DMS 273 treated with DMSO at 0.1 percent for 48 hours (cell line): Measurements from ENCODE around the gene CACNB4.
"Not testable (repeated sequence)": the region's sequence is repeated elsewhere in the genome, so short reads cannot be mapped to it uniquely, and the experiment has no call there.

ENCODE experiments used
- DNase-seq: peaks from one replicate; lab custom pipeline; 2025; lab: John Stamatoyannopoulos, UW

CACNB4 gene

GRCh38 chr2:151943461-151943860, 155.4 kb downstream of the CACNB4 start:
- no peak for DNase-seq

DNA sequence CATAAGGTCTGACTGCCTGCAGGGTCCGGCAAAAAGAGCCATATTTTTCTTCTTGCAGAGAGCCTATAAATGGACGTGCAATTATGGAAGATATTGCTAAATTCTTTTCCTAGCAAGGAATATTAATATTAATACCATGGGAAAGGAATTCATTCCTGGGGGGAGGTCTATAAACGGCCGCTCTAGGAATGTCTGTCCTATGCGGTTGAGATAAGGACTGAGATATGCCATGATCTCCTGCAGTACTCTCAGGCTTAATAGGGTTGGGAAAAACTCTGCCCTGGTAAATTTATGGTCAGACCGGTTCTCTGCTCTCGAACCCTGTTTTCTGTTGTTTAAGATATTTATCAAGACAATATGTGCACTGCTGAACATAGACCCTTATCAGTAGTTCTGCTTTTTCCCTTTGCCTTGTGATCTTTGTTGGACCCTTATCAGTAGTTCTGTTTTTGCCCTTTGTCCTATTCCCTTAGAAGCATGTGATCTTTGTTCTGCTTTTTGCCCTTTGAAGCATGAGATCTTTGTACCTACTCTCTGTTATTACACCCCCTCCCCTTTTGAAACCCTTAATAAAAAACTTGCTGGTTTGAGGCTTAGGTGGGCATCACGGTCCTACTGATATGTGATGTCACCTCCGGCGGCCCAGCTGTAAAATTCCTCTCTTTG, 156.2 kb downstream of the CACNB4 start:
- DNase-seq: not testable (repeated sequence)

GRCh38 chr2:151937966-151938365, 160.9 kb downstream of the CACNB4 start:
- DNase-seq: no peak

DNA sequence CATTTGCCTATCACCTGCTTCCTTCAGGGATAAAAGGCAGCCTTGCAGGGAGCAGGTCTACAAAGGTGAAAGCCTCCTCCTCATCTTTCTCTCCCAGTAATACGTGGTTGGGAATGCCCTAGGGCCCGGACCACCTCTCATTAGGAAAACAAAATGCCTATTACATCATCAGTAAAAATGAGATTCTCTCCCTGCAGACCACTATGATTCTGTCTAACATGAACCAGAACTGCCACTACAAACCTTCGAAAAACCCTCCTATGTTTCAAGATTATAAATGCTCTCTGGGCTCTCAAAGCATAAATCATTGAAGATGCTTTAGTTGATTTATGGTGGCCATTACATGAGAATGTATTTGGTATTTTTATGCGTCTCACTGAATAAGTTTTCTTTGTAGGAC, 162.2 kb downstream of the CACNB4 start:
- no peak for DNase-seq

DNA sequence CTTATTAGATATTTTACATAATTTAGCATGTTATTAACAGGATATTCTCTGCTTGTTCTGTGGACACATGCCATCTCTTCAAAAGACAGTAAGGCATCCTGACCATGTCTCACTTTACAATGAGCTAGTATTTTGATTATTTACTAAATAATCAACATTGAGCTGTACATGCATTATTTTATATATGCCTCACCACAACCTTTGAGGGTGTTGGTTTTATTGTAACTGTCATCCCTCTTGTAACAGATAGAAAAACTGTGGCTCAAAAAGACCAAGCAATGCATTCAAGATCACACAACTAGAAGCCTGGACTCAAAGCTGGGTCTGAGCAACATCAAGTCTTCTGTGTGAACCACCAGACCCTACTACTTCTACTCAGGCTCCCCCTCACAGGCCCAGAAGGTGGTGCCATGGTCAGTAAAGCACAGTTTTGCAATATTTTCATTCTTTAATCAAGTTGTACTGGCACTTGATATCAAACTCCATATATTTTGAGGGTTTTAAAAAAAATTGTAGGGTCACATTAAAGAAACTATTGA, 165.5 kb downstream of the CACNB4 start:
- no peak for DNase-seq

GRCh38 chr2:151931756-151932155, 167.1 kb downstream of the CACNB4 start:
- DNase-seq: no peak

- DNase-seq: no peak
These were observed 167.7 kb downstream of the CACNB4 start for GRCh38 chr2:151931030-151931611.

- no peak for DNase-seq
These were observed 168.8 kb downstream of the CACNB4 start for GRCh38 chr2:151930042-151930441.

- no peak for DNase-seq
These were observed 170.5 kb downstream of the CACNB4 start for GRCh38 chr2:151928380-151928779.

- DNase-seq: no peak
These were observed 171.2 kb downstream of the CACNB4 start for GRCh38 chr2:151927501-151928221.

DNA sequence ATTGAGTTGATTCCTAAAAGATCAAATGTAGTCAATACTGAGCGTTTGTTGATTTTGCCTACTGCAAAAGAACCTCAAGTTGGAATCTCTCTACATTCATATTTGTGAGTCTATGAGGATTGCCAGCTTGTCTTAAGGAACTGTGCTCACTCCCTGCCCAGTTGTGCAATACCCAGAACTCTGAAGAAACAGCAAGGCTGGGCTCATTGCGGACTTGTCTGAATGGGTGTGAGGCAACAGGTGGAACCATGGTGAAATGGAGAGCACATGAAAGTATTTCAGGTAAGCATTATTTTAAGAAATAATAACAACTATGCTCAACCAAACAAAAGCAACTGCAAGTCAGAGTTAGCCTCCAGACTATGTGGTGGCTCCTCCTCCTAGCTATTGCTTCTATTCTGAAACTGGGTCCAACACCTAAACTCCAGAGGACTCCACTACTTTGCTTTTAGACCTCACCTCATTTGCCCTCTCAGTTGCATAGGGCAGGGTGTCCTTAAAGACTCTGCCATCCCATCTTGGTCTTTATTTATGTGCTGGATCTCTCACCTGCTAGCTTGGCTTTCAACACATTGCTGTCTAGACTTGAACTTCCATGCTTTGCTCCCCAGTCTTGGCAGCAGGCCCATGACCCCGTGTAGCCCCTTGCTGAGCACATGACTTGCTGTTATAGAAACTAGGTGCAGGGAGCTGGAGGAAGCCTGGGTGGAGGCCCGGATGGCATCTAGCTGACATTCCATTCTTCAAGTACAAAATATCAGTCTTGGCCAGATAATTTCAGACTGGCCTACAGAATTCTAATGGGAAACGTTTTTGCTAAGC, 175.8 kb downstream of the CACNB4 start:
- DNase-seq: no peak

DNA sequence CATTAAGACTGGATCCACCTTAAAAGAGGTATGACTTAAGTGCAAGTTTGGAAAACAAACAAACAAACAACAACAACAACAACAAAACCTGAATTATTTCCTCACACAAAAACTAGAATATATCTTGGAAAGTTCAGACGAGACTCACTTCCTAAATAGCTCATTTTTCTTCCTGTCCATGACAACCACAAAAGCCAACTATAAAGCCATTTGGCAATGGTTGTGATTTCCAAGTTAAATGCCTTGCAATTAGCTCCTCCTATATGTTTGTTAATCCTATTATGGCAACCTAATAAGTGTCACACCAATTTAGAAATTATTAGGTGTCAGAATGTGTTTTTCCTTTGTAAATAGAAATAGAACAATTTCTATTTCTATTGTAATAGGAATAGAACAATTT, 179.1 kb downstream of the CACNB4 start:
- no peak for DNase-seq

- no peak for DNase-seq
These were observed 180.5 kb downstream of the CACNB4 start for GRCh38 chr2:151918308-151918707.

DNA sequence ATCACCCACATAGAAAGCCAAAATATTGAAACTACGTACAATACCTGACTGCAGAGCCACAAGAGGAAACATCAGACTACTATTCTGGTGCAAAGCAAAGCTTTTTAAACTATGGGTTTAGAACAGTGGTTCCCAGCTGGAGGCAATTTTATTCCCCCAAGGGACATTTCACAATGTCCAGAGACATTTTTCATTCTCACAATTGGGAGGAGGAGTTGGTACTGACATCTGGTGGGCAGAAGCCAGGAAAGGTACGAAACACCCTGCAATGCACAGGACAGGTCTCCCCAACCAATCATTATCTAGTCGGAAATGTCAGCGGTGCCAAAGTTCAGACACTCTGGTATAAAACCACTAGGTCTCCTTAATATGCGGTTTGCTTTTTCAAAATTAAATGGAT, 182.2 kb downstream of the CACNB4 start:
- no peak for DNase-seq

GRCh38 chr2:151915629-151916025, 183.2 kb downstream of the CACNB4 start:
- DNase-seq: not testable (repeated sequence)

- no peak for DNase-seq
These were observed 183.7 kb downstream of the CACNB4 start for GRCh38 chr2:151914989-151915628.

GRCh38 chr2:151908204-151908882, 190.5 kb downstream of the CACNB4 start:
- no peak for DNase-seq

GRCh38 chr2:151907286-151908203, 191.3 kb downstream of the CACNB4 start:
- no peak for DNase-seq

GRCh38 chr2:151906633-151906998, 192.2 kb downstream of the CACNB4 start:
- DNase-seq: no peak
